Left colon (tissue), 2 donors: ENCODE data around the gene CEP350. TPM values are rescaled to one million over a fixed set of nuclear protein-coding genes. Genes with fewer than 3 reads are reported as not detected.
A peak's percentile ranks its signal among the peaks of the same experiment; 100 is the strongest.

Experiments
- ATAC-seq: fragments of 200-7000 bp; cut with Tn5 transposase; one replicate; pipeline ENCODE4 v1.9.1; 2020; ENCODE audit warnings: mild to moderate bottlenecking, moderate library complexity
- DNase-seq, 2 donors: peaks; one replicate each; pipeline ENCODE4 v3.0.0-alpha.2; 2020
- intact Hi-C, 2 donors: fragments of 100-400 bp; cut with DNase I in 1 of 2; cut with micrococcal nuclease in 1 of 2; formaldehyde crosslinking; loops; one replicate each; pipeline versions ENCODE4 v1.11.2 to v1.14.0; 2022; cut with DNase I, micrococcal nuclease
- total RNA-seq, 2 donors: library from RNA; stranded (reverse); fragmentation: NEBNext Ultra II Directional; extraction: Animal tissue kit (Norgen Biotek cat#: 25700); gene quantifications; one replicate each; pipeline ENCODE4 v1.2.1, GENCODE V29; 2021
- donor health status: DM: no; HTN: no; CAD: no.
- donor health status: DM: yes; HTN: yes; CAD: no.

Gene CEP350
- total RNA-seq, 2 donors from 2014 or later: 47.7 to 49.7 TPM

- intact Hi-C loops: no loop called here
- ATAC-seq (peak; percentile 23), DNase-seq (peak; percentile 37 to 59)
These were observed 203.8 kb downstream of the CEP350 start for GRCh38 chr1:180158149-180159147.

GRCh38 chr1:180160357-180160756, 205.7 kb downstream of the CEP350 start:
- intact Hi-C loops: no loop called here
- no peak for ATAC-seq
- no peak for DNase-seq

GRCh38 chr1:180163041-180163440, 208.4 kb downstream of the CEP350 start:
- no peak for DNase-seq
- intact Hi-C loops: no loop called here
- peak; percentile 13 for ATAC-seq

Other genes starting within 250 kb of the CEP350 start
- under 1 TPM; 0.15 to 0.61 TPM for gene FAM163A, start 211.5 kb upstream of the CEP350 start, total RNA-seq
- 10 to 100 TPM; 65.0 to 87.8 TPM for gene TOR1AIP2, start 77.0 kb upstream of the CEP350 start, total RNA-seq
- 10 to 100 TPM; 22.9 to 32.7 TPM for gene TOR1AIP1, start 72.5 kb upstream of the CEP350 start, total RNA-seq
- gene QSOX1, start 200.1 kb downstream of the CEP350 start, total RNA-seq: 100 to 1,000 TPM; 254 to 280 TPM